DOHH2 (cell line): Measurements from ENCODE around the gene PDE1C.

ENCODE experiments used
- H3F3A ChIP-seq: fragments of 200-600 bp; sonication (generic), shearing (Covaris generic); 2 replicates; pipeline ENCODE4 v1.6.0; 2016; ENCODE audit warnings: antibody characterized with exemption, mild to moderate bottlenecking; ENCODE audit not compliant: control insufficient read depth, insufficient read depth
- H3K27ac ChIP-seq: fragments of 200-600 bp; sonication (generic); 2 replicates; pipeline ENCODE4 v1.5.1; 2014; ENCODE audit warnings: low read depth, mild to moderate bottlenecking, low read length, moderate library complexity
- H3K27me3 ChIP-seq: fragments of 200-600 bp; sonication (generic); 2 replicates; pipeline ENCODE4 v1.6.1; 2014; ENCODE audit warnings: mild to moderate bottlenecking, low read length, mixed read lengths; ENCODE audit not compliant: control insufficient read depth
- H3K36me3 ChIP-seq: fragments of 200-600 bp; sonication (generic); 2 replicates; pipeline ENCODE4 v1.6.1; 2014; ENCODE audit warnings: mild to moderate bottlenecking, low read length, moderate library complexity, mixed read lengths; ENCODE audit not compliant: control insufficient read depth
- H3K4me1 ChIP-seq: fragments of 200-600 bp; sonication (generic); 2 replicates; pipeline ENCODE4 v1.6.1; 2014; ENCODE audit warnings: mild to moderate bottlenecking, low read length, mixed read lengths; ENCODE audit not compliant: control insufficient read depth
- H3K4me2 ChIP-seq: fragments of 200-600 bp; sonication (generic); 2 replicates; pipeline ENCODE4 v1.6.0; 2014; ENCODE audit warnings: mild to moderate bottlenecking, low read length, moderate library complexity
- H3K4me3 ChIP-seq: fragments of 200-600 bp; sonication (generic); 2 replicates; pipeline ENCODE4 v1.5.1; 2014; ENCODE audit warnings: mild to moderate bottlenecking, low read length, mixed read lengths
- H3K79me2 ChIP-seq: fragments of 200-600 bp; sonication (generic); 2 replicates; pipeline ENCODE4 v1.6.1; 2014; ENCODE audit warnings: mild to moderate bottlenecking, low read length, mixed read lengths; ENCODE audit not compliant: control insufficient read depth
- H3K9me2 ChIP-seq: fragments of 200-600 bp; sonication (generic); replicated peaks from 2 replicates; pipeline ENCODE4 v1.6.1; 2014; ENCODE audit warnings: mild to moderate bottlenecking, low read length, mixed read lengths; ENCODE audit not compliant: control insufficient read depth
- H3K9me3 ChIP-seq: fragments of 200-600 bp; sonication (generic); 2 replicates; pipeline ENCODE4 v1.6.1; 2014; ENCODE audit warnings: antibody characterized with exemption, low read length, mixed read lengths; ENCODE audit not compliant: control insufficient read depth, insufficient read depth
- H4K20me1 ChIP-seq: fragments of 200-600 bp; sonication (generic); 2 replicates; pipeline ENCODE4 v1.6.0; 2014; ENCODE audit warnings: low read depth, mild to moderate bottlenecking, antibody characterized with exemption, low read length, moderate library complexity; ENCODE audit not compliant: control insufficient read depth, insufficient read depth
- CTCF ChIP-seq: fragments of 200-600 bp; sonication (generic); IDR thresholded peaks from one replicate; pipeline ENCODE4 v1.5.1; 2014; ENCODE audit warnings: antibody characterized with exemption, mild to moderate bottlenecking, low read depth, low read length; ENCODE audit not compliant: poor library complexity, severe bottlenecking
- EZH2phosphoT487 ChIP-seq: fragments of 200-600 bp; sonication (generic); IDR thresholded peaks from 2 replicates; pipeline ENCODE4 v1.6.1; 2017; ENCODE audit warnings: borderline replicate concordance, mild to moderate bottlenecking, antibody characterized with exemption, low read length, moderate library complexity, mixed read lengths

Gene PDE1C

DNA sequence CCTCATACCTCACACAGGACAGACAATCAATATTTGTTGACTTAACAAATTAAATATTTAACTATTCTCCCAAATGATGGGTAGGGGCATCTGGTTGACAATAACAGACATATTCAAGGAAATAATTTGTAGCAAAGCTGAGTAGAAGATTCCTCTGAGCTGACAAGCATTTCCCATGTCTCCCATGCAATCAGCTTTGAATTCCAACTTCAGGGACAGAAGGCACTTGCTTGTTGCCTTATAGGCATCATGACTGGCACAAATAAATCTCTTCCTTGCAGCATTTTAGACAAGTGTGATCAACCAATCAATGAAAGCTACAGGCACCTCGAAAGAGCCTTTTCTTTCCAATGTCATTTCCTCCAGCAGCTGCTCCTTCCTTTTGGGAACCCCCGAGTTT lies 146.0 kb downstream of the PDE1C start:
- TF ChIP-seq EZH2phosphoT487 (no peak), CTCF (no peak)
- no peaks in the 10 kb centered on the region for H3K79me2 ChIP-seq

GRCh38 chr7:31922848-31923247 lies 147.4 kb downstream of the PDE1C start:
- Histone ChIP-seq H3F3A (no peaks in the 10 kb centered on the region), H3K4me2 (no peak overlapping the region), H3K27ac (no peak overlapping the region)

More for the DNA sequence above, 146.0 kb downstream of the PDE1C start:
- Histone ChIP-seq H3K27ac (no peak overlapping the region), H3K36me3 (no peaks in the 10 kb centered on the region), H3K27me3 (no peaks in the 10 kb centered on the region), H3K9me2 (no peaks in the 10 kb centered on the region), H3K4me1 (no peaks in the 10 kb centered on the region), H3K4me3 (no peak overlapping the region), H3K9me3 (no peaks in the 10 kb centered on the region), H3K4me2 (no peak overlapping the region), H3F3A (no peaks in the 10 kb centered on the region), H4K20me1 (no peaks in the 10 kb centered on the region)

DNA sequence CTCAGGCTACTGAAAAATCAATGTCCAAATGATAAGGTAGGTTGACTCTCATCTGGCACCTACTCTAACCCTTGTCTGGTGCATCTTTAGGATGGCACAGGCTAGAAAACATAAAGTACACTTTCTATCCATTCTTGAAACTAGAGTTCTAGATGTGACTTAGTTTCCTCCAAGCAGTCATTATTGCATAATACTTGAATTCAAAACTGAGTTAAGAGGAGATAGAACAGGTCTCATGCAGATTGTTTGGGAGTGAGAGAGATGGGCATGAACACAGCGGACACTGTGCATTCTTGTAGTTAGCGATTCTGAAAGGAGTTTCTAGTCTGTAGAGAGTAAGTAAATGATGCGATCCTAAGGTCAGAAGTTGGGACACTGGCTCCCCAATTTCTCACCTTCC lies 149.2 kb downstream of the PDE1C start:
- no peaks in the 10 kb centered on the region for H3K27me3 ChIP-seq
- no peaks in the 10 kb centered on the region for H3K36me3 ChIP-seq
- H3K9me2 ChIP-seq, result no peaks in the 10 kb centered on the region
- no peaks in the 10 kb centered on the region for H3K4me1 ChIP-seq
- H3K4me2 ChIP-seq, result no peak overlapping the region
- H3K4me3 ChIP-seq, result no peak overlapping the region
- no peak for TF ChIP-seq EZH2phosphoT487
- TF ChIP-seq CTCF, result no peak
- H4K20me1 ChIP-seq, result no peaks in the 10 kb centered on the region
- no peaks in the 10 kb centered on the region for H3K79me2 ChIP-seq
- H3F3A ChIP-seq, result no peaks in the 10 kb centered on the region
- no peak overlapping the region for H3K27ac ChIP-seq
- no peaks in the 10 kb centered on the region for H3K9me3 ChIP-seq

More at GRCh38 chr7:31922848-31923247, 147.4 kb downstream of the PDE1C start:
- TF ChIP-seq CTCF, result no peak
- TF ChIP-seq EZH2phosphoT487, result no peak
- Histone ChIP-seq H3K9me3 (no peaks in the 10 kb centered on the region), H3K4me1 (no peaks in the 10 kb centered on the region), H3K4me3 (no peak overlapping the region), H3K9me2 (no peaks in the 10 kb centered on the region), H3K27me3 (no peaks in the 10 kb centered on the region), H3K36me3 (no peaks in the 10 kb centered on the region), H4K20me1 (no peaks in the 10 kb centered on the region), H3K79me2 (no peaks in the 10 kb centered on the region)
